HepG2 (cell line): ENCODE results near the gene FN1. TPM values are rescaled to one million over a fixed set of nuclear protein-coding genes. Genes with fewer than 3 reads are reported as not detected.

Experiments used
- ATAC-seq: fragments of 200-7000 bp; cut with Tn5 transposase; 3 replicates; pipeline ENCODE4 v1.9.1; 2020; ENCODE audit warnings: mild to moderate bottlenecking, moderate library complexity
- BruUV-seq: library from RNA; stranded (reverse); fragments of 400-500 nt; replicated peaks from 2 replicates; lab custom pipeline; 2021; lab: Mats Ljungman, UMichigan
- CTCF ChIA-PET: fragments of 300-600 bp; formaldehyde crosslinking; extraction: SDS; loops from one replicate; lab custom pipeline; 2021; ENCODE audit warnings: low total read pairs, inconsistent platforms, low intra/inter-chr PET ratio; lab: Yijun Ruan, JAX
- POLR2A ChIA-PET: fragments of 350-600 bp; sonication (Branson Sonifier 250); formaldehyde crosslinking; loops from one replicate; lab custom pipeline; 2020; ENCODE audit warnings: antibody characterized with exemption, inconsistent platforms; lab: Yijun Ruan, JAX
- DNase-seq: peaks from one replicate; pipeline ENCODE4 v3.0.0-alpha.2; 2015; ENCODE audit warnings: low spot score
- FAIRE-seq: peaks from 3 replicates; lab custom pipeline; 2011; peaks lifted over from hg19 to GRCh38; lab: Jason Lieb, UNC
- H2AFZ ChIP-seq: one replicate; pipeline ENCODE4 v1.6.1; 2011; ENCODE audit warnings: low read length, inconsistent platforms
- H3K27ac ChIP-seq: fragments of 300-600 bp; 3 replicates; pipeline ENCODE4 v1.8.0; 2011; ENCODE audit warnings: mixed run types, mild to moderate bottlenecking, mixed read lengths, low read length, inconsistent platforms; ENCODE audit not compliant: insufficient read depth; ENCODE audit errors: extremely low read length
- H3K27me3 ChIP-seq, 2 experiments: fragments of 200-600 bp in 1 of 2; 2 replicates in 1 of 2; 3 replicates in 1 of 2; pipeline versions ENCODE4 v1.6.0 to v1.8.0; 2011; ENCODE audit warnings: low read length in 2 of 2, mild to moderate bottlenecking in 2 of 2, moderate library complexity in 2 of 2, inconsistent platforms in 1 of 2; ENCODE audit not compliant: insufficient read depth in 2 of 2, control insufficient read depth in 1 of 2
- H3K36me3 ChIP-seq, 2 experiments: fragments of 200-600 bp in 1 of 2; replicated peaks in 1 of 2; 2 replicates in 1 of 2; 3 replicates in 1 of 2; pipeline versions ENCODE4 v1.5.1 to v1.8.0; 2011; ENCODE audit warnings: low read length in 2 of 2, inconsistent platforms in 1 of 2; ENCODE audit not compliant: insufficient read depth in 2 of 2, control insufficient read depth in 1 of 2
- H3K4me1 ChIP-seq: 2 replicates; pipeline ENCODE4 v1.5.1; 2012; ENCODE audit warnings: low read length, inconsistent platforms; ENCODE audit not compliant: insufficient read depth
- H3K4me2 ChIP-seq: 2 replicates; pipeline ENCODE4 v1.6.0; 2011; ENCODE audit warnings: low read depth, low read length, inconsistent platforms
- H3K4me3 ChIP-seq, 3 experiments: fragments of 200-600 bp in 1 of 3; sonication (generic), shearing (Covaris generic) in 1 of 3; replicated peaks in 1 of 3; 2 replicates each; pipeline ENCODE4 v1.5.1; 2011 to 2016; ENCODE audit warnings: low read length in 3 of 3, inconsistent platforms in 2 of 3, low read depth in 2 of 3, mild to moderate bottlenecking in 2 of 3, control low read depth in 1 of 3, mixed read lengths in 1 of 3; ENCODE audit not compliant: insufficient read depth in 1 of 3
- H3K79me2 ChIP-seq: one replicate; pipeline ENCODE4 v1.6.1; 2011; ENCODE audit warnings: low read length, inconsistent platforms; ENCODE audit not compliant: insufficient read depth
- H3K9ac ChIP-seq: 2 replicates; pipeline ENCODE4 v1.6.0; 2011; ENCODE audit warnings: mild to moderate bottlenecking, low read depth, low read length, inconsistent platforms; ENCODE audit not compliant: insufficient read depth
- H3K9me3 ChIP-seq: 2 replicates; pipeline ENCODE4 v1.5.1; 2012; ENCODE audit warnings: mild to moderate bottlenecking, low read length
- H4K20me1 ChIP-seq: 2 replicates; pipeline ENCODE4 v1.6.0; 2011; ENCODE audit warnings: inconsistent platforms, mild to moderate bottlenecking, low read length, moderate library complexity; ENCODE audit not compliant: insufficient read depth
- AKAP8 ChIP-seq: sonication (generic); formaldehyde crosslinking; IDR thresholded peaks from 2 replicates; pipeline ENCODE4 v1.5.1; 2020; ENCODE audit warnings: mild to moderate bottlenecking, missing genetic modification reagents
- CREM ChIP-seq, 2 experiments: sonication (generic) in 1 of 2; formaldehyde crosslinking in 1 of 2; IDR thresholded peaks; 2 replicates each; pipeline versions ENCODE4 v1.4.0 to v1.6.1; 2016 to 2020; ENCODE audit warnings: antibody characterized with exemption in 1 of 2, mild to moderate bottlenecking in 1 of 2, missing genetic modification reagents in 1 of 2
- EP300 ChIP-seq, 3 experiments: sonication (generic) in 1 of 3; formaldehyde crosslinking in 1 of 3; IDR thresholded peaks; 2 replicates each; pipeline versions ENCODE4 v1.5.1 to v1.6.1; 2011 to 2020; ENCODE audit warnings: low read depth in 2 of 3, low read length in 2 of 3, borderline replicate concordance in 1 of 3, improper control_type of control experiment in 1 of 3, mild to moderate bottlenecking in 1 of 3, missing genetic modification reagents in 1 of 3, moderate library complexity in 1 of 3
- HINFP ChIP-seq: sonication (generic); formaldehyde crosslinking; IDR thresholded peaks from 2 replicates; pipeline ENCODE4 v1.4.0; 2020; ENCODE audit warnings: low read depth, mild to moderate bottlenecking, missing genetic modification reagents
- HMG20A ChIP-seq: IDR thresholded peaks from 2 replicates; pipeline ENCODE4 v1.6.1; 2016; ENCODE audit warnings: borderline replicate concordance
- HNF4A ChIP-seq: sonication (generic); formaldehyde crosslinking; IDR thresholded peaks from 2 replicates; pipeline ENCODE4 v1.4.0; 2020; ENCODE audit warnings: missing genetic modification reagents
- HNRNPH1 ChIP-seq: fragments of 200-400 bp; formaldehyde crosslinking; optimal IDR thresholded peaks from 2 replicates; pipeline ENCODE3; 2017; ENCODE audit warnings: mild to moderate bottlenecking, low read depth, low read length
- KAT8 ChIP-seq: IDR thresholded peaks from 2 replicates; pipeline ENCODE4 v1.6.1; 2016; ENCODE audit warnings: missing genetic modification reagents, missing compliant biosample characterization
- POLR2A ChIP-seq, 2 experiments: IDR thresholded peaks; 2 replicates each; pipeline ENCODE4 v1.6.1; 2011; ENCODE audit warnings: low read depth in 2 of 2, low read length in 2 of 2, mild to moderate bottlenecking in 1 of 2, moderate library complexity in 1 of 2; ENCODE audit not compliant: insufficient read depth in 1 of 2
- RBFOX2 ChIP-seq: fragments of 200-400 bp; formaldehyde crosslinking; IDR thresholded peaks from 2 replicates; pipeline ENCODE4 v1.6.1; 2017; ENCODE audit warnings: low read depth, mild to moderate bottlenecking, low read length
- REPIN1 ChIP-seq: sonication (generic); formaldehyde crosslinking; IDR thresholded peaks from 2 replicates; pipeline ENCODE4 v1.8.0; 2022; ENCODE audit warnings: missing genetic modification reagents, low read depth, mild to moderate bottlenecking, borderline replicate concordance
- RNF2 ChIP-seq: fragments of 450-650 bp; conservative IDR thresholded peaks from 2 replicates; pipeline ENCODE4 v1.6.1; 2016; ENCODE audit warnings: low read depth
- U2AF2 ChIP-seq: fragments of 200-400 bp; formaldehyde crosslinking; IDR thresholded peaks from 2 replicates; pipeline ENCODE4 v1.6.1; 2017; ENCODE audit warnings: low read depth, mild to moderate bottlenecking, low read length
- ZNF335 ChIP-seq: sonication (generic); formaldehyde crosslinking; IDR thresholded peaks from 2 replicates; pipeline ENCODE4 v1.4.0; 2020; ENCODE audit warnings: missing genetic modification reagents
- ZNF460 ChIP-seq: sonication (generic); formaldehyde crosslinking; IDR thresholded peaks from 2 replicates; pipeline ENCODE4 v1.5.1; 2020; ENCODE audit warnings: missing genetic modification reagents, mild to moderate bottlenecking, borderline replicate concordance
- ZNF605 ChIP-seq: sonication (generic); formaldehyde crosslinking; IDR thresholded peaks from 2 replicates; pipeline ENCODE4 v1.8.0; 2022; ENCODE audit warnings: mild to moderate bottlenecking, missing genetic modification reagents
- ZNF781 ChIP-seq: sonication (generic); formaldehyde crosslinking; IDR thresholded peaks from 2 replicates; pipeline ENCODE4 v1.5.1; 2020; ENCODE audit warnings: borderline replicate concordance, mild to moderate bottlenecking, missing genetic modification reagents; ENCODE audit errors: not compliant biosample characterization
- ZNF839 ChIP-seq: sonication (generic); formaldehyde crosslinking; IDR thresholded peaks from 2 replicates; pipeline ENCODE4 v1.4.0; 2020; ENCODE audit warnings: missing genetic modification reagents, mild to moderate bottlenecking, borderline replicate concordance
- WGBS: methylation state at CpG from one replicate; pipeline ENCODE4 v1.1.6; 2017; ENCODE audit warnings: low lambda C conversion rate; 5-methylcytosine and 5-hydroxymethylcytosine counted together
- in situ Hi-C: cut with HindIII; loops from 2 replicates; pipeline ENCODE4 v1.10.0; 2017; ENCODE audit warnings: low pct_unique_long_range_greater_than_20kb; ENCODE audit not compliant: extremely low pct_ligation_motif_present
- intact Hi-C: fragments of 100-400 bp; cut with micrococcal nuclease; formaldehyde crosslinking; loops from one replicate; pipeline ENCODE4 v1.10.0; 2022; ENCODE audit not compliant: unreplicated experiment
- polyA plus RNA-seq, 8 experiments: library from polyadenylated mRNA; depleted of rRNA in 3 of 8; stranded (reverse) in 7 of 8; unstranded in 1 of 8; fragments of >200 nt; fragmentation: Illumina TruSeq in 4 of 8; extraction: Trizol in 4 of 8; gene quantifications; 2 replicates each; pipeline versions ENCODE4 v1.2.1 to v1.2.3, GENCODE V29; 2011 to 2016; ENCODE audit warnings: low read depth in 4 of 8, missing spikeins in 1 of 8, mixed read lengths in 1 of 8; ENCODE audit not compliant: insufficient read depth in 1 of 8
- total RNA-seq, 5 experiments: library from RNA; depleted of rRNA; stranded (reverse); fragments of >200 nt; fragmentation: Illumina TruSeq; extraction: Trizol; gene quantifications; 2 replicates each; pipeline ENCODE4 v1.2.3, GENCODE V29; 2016; ENCODE audit warnings: low read depth in 1 of 5

FN1 gene
- total and polyA plus RNA-seq, 2 of the 13 experiments (the other 11 are each of a cell fraction or from before 2014, with no cell fraction given), result 1,847 to 6,471 TPM

GRCh38 chr2:215414674-215415073 is 21.2 kb downstream of the FN1 start (continued):
- TF ChIP-seq RNF2 (no peak), ZNF335 (CRISPR knock-in tag) (no peak), ZNF781 (CRISPR knock-in tag) (peak; percentile 50), AKAP8 (no peak), REPIN1 (CRISPR knock-in tag) (no peak), POLR2A (IDR thresholded peaks at IDR 0.05; ENCODE audit: insufficient read depth in 1 of 2, low read depth in 2 of 2, low read length in 2 of 2) (peak in 1 of 2 experiments; percentile 24; a peak in 1 of 4 replicates), ZNF460 (CRISPR knock-in tag) (no peak)
- TF ChIP-seq, all 625 proteins: peak for 9

- Histone ChIP-seq H3K4me1 (peaks cover 77% of the 10 kb centered on the region), H3K27me3 (no peaks in the 10 kb centered on the region), H3K9ac (no peak overlapping the region), H2AFZ (no peak overlapping the region), H3K79me2 (peaks cover 31% of the 10 kb centered on the region), H3K36me3 (peaks cover 32 to 76% of the 10 kb centered on the region in 2 experiments), H3K4me2 (no peak overlapping the region), H3K4me3 (no peak overlapping the region), H3K9me3 (no peaks in the 10 kb centered on the region), H3K27ac (peak overlapping the region; percentile 5), H4K20me1 (0 out of 2 replicates have a peak, but pooled peaks cover 2% of the 10 kb centered on the region)
- ChIA-PET POLR2A (interaction anchor here (0.9 to 1.8 kb wide), 8 partner anchors 10 to 279 kb away, joined by 3 to 13 read pairs (median 4); partner anchors contain the start of gene FN1), CTCF (no interaction called here)
- DNase-seq, result no peak
- no peak for ATAC-seq
- no peak for FAIRE-seq
- intact Hi-C loops (no loop called here), in situ Hi-C loops (no loop called here)
- no TSS peak for BruUV-seq
- WGBS, result 92% methylated on average over 1 of the region's 1 CpG
- TF ChIP-seq HNRNPH1 (no peak), HINFP (CRISPR knock-in tag) (no peak), HMG20A (CRISPR knock-in tag) (0 out of 2 replicates have a peak, but pooled peaks have one; percentile 22), CREM (IDR thresholded peaks at IDR 0.05) (0 out of 2 replicates have a peak, but pooled peaks have one; percentile 18), CREM (CRISPR knock-in tag; IDR thresholded peaks at IDR 0.05) (no peak), HNF4A (CRISPR knock-in tag) (0 out of 2 replicates have a peak, but pooled peaks have one; percentile 11), KAT8 (CRISPR knock-in tag) (0 out of 2 replicates have a peak, but pooled peaks have one; percentile 5), EP300 (IDR thresholded peaks at IDR 0.05; ENCODE audit: low read depth in 2 of 2, low read length in 2 of 2) (peak in 1 of 2 experiments; percentile 27; a peak in 1 of 4 replicates), EP300 (CRISPR knock-in tag; IDR thresholded peaks at IDR 0.05; ENCODE audit: borderline replicate concordance) (no peak), REPIN1 (CRISPR knock-in tag) (no peak), U2AF2 (no peak), RBFOX2 (peak; percentile 70), ZNF839 (no peak), ZNF605 (CRISPR knock-in tag) (no peak)
These were observed 21.9 kb downstream of the FN1 start for GRCh38 chr2:215413974-215414373.
